ENCODE results near the gene C17orf107. TPM values are rescaled to one million over a fixed set of nuclear protein-coding genes. Genes with fewer than 3 reads are reported as not detected.

The C17orf107 gene
- total and polyA plus RNA-seq, 2 donors (not counting 1 experiment from before 2014, with no cell fraction given), result 3.9 to 4.6 TPM

DNA sequence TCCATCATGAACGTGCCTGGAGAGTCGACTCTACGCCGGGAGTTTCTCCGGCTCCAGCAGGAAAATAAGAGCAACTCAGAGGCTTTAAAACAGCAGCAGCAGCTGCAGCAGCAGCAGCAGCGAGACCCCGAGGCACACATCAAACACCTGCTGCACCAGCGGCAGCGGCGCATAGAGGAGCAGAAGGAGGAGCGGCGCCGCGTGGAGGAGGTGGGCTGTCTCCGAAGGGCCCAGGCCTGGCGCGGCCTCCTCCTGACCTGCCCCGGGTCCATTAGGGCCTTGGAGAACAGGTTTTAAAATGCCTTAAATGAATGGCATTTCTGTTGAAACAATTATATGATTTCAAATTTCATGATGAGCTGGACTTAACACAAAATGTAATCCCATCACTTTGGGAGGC, 11.8 kb upstream of the C17orf107 start:
- H3K27ac Mint-ChIP-seq, result no peak overlapping the region
- Histone ChIP-seq H3K4me3 (ENCODE audit: control extremely low read depth in 1 of 5, extremely low read depth in 1 of 5, insufficient read depth in 1 of 5, low read depth in 2 of 5, low read length in 4 of 5) (no peak overlapping the region), H2AFZ (ENCODE audit: insufficient read depth, low read depth, low read length, poor library complexity, severe bottlenecking) (no peak overlapping the region), H3K4me1 (ENCODE audit: control insufficient read depth in 2 of 2, insufficient read depth in 2 of 2, low read length in 2 of 2) (peaks cover 0 to 3% of the 10 kb centered on the region in 2 donors), H3K4me2 (replicated peaks; ENCODE audit: low read depth, low read length, poor library complexity, severe bottlenecking) (no peak overlapping the region), H4K20me1 (ENCODE audit: control insufficient read depth, insufficient read depth, low read length, poor library complexity, severe bottlenecking) (peaks cover 17% of the 10 kb centered on the region), H3K27me3 (replicated peaks in 1 of 4; ENCODE audit: control extremely low read depth in 1 of 4, control insufficient read depth in 3 of 4, insufficient read depth in 4 of 4, low read length in 3 of 4) (no peaks in the 10 kb centered on the region), H3K79me2 (ENCODE audit: control insufficient read depth, insufficient read depth, low read length) (no peaks in the 10 kb centered on the region), H3K27ac (ENCODE audit: low read length in 2 of 2) (no peak overlapping the region), H3K36me3 (replicated peaks in 1 of 2; ENCODE audit: control extremely low read depth in 1 of 2, control insufficient read depth in 1 of 2, extremely low read depth in 1 of 2, insufficient read depth in 2 of 2, low read length in 1 of 2) (peaks cover 0 to 61% of the 10 kb centered on the region in 2 experiments), H3K9ac (ENCODE audit: low read length) (no peak overlapping the region), H3K9me3 (ENCODE audit: control extremely low read depth in 1 of 3, control insufficient read depth in 2 of 3, insufficient read depth in 1 of 3, low read length in 2 of 3) (no peaks in the 10 kb centered on the region)
- no peak for ATAC-seq (ENCODE audit: low read depth)
- ChIA-PET POLR2A (no interaction called here), CTCF (interaction anchor here (0.8 to 4.7 kb wide), 9 partner anchors 11 to 320 kb away, joined by 3 to 33 read pairs (median 3); partner anchors contain the start of genes ARRB2 and C17orf107)
- H3K27me3 Mint-ChIP-seq, result no peaks in the 10 kb centered on the region
- no peaks in the 10 kb centered on the region for H3K9me3 Mint-ChIP-seq (ENCODE audit: insufficient read depth)
- 95% methylated on average over 15 of the region's 18 CpGs for WGBS (ENCODE audit: insufficient coverage)
- H3K4me3 Mint-ChIP-seq, result no peak overlapping the region
- intact Hi-C loops (cut with micrococcal nuclease), result no loop called here
- peaks cover 4% of the 10 kb centered on the region for H3K4me1 Mint-ChIP-seq
- DNase-seq, result no peak
- TF ChIP-seq, protein P1, sequence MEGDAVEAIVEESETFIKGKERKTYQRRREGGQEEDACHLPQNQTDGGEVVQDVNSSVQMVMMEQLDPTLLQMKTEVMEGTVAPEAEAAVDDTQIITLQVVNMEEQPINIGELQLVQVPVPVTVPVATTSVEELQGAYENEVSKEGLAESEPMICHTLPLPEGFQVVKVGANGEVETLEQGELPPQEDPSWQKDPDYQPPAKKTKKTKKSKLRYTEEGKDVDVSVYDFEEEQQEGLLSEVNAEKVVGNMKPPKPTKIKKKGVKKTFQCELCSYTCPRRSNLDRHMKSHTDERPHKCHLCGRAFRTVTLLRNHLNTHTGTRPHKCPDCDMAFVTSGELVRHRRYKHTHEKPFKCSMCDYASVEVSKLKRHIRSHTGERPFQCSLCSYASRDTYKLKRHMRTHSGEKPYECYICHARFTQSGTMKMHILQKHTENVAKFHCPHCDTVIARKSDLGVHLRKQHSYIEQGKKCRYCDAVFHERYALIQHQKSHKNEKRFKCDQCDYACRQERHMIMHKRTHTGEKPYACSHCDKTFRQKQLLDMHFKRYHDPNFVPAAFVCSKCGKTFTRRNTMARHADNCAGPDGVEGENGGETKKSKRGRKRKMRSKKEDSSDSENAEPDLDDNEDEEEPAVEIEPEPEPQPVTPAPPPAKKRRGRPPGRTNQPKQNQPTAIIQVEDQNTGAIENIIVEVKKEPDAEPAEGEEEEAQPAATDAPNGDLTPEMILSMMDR (IDR thresholded peaks at IDR 0.05), result no peak
- no peak for TF ChIP-seq EZH2 (IDR thresholded peaks at IDR 0.05; ENCODE audit: borderline replicate concordance, insufficient read depth, low read depth, low read length, poor library complexity, severe bottlenecking)

DNA sequence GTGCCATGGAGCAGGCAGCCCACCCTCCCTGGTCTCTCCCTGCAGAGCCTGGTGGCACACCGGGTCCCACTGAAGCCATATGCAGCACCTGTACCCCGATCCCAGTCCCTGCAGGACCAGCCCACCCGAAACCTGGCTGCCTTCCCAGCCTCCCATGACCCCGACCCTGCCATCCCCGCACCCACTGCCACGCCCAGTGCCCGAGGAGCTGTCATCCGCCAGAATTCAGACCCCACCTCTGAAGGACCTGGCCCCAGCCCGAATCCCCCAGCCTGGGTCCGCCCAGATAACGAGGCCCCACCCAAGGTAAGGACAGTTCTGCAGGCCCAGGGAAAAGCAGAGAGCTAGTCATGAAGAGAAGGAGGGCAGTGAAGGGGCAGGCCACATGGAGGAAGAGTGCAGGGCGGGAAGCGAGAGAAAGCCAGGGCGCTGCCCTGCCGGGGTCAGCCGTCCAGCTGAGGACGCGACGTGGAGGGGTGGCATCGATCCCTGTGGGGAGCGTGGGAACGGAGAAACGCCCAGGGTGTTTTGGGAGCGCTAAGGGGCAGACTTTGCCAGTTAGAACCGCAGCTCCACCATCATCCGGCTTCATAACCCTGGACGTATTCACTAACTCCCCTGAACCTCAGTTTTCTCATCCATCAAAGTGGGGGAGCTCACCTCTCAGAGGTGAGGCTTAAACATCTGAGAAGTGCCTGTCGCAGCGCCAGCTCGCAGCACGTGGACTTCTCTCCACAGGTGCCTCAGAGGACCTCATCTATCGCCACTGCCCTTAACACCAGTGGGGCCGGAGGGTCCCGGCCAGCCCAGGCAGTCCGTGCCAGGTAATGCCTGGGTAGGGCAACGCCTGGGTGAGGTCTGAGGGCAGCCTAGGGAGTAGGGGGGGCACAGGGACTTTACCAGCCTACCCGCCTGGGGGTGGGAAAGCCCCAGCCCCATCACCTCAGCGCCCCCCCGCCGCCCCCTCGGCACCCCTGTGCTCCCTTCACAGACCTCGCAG, 7.6 kb upstream of the C17orf107 start:
- H3K4me2 ChIP-seq (replicated peaks; ENCODE audit: low read depth, low read length, poor library complexity, severe bottlenecking), result no peak overlapping the region
- no peaks in the 10 kb centered on the region for H3K27me3 Mint-ChIP-seq
- no peak for TF ChIP-seq EZH2 (IDR thresholded peaks at IDR 0.05; ENCODE audit: borderline replicate concordance, insufficient read depth, low read depth, low read length, poor library complexity, severe bottlenecking)
- TF ChIP-seq, protein P1 (IDR thresholded peaks at IDR 0.05), result no peak
- no peak for DNase-seq
- CTCF ChIA-PET, result interaction anchor here (0.6 to 4.7 kb wide), 5 partner anchors 11 to 324 kb away, joined by 3 to 33 read pairs (median 3); partner anchors contain the start of genes ARRB2 and CHRNE
- peaks cover 4% of the 10 kb centered on the region for H3K4me1 Mint-ChIP-seq
- no peak overlapping the region for H3K9ac ChIP-seq (ENCODE audit: low read length)
- no peak for ATAC-seq (ENCODE audit: low read depth)
- intact Hi-C loops (cut with micrococcal nuclease), result no loop called here
- H3K79me2 ChIP-seq (ENCODE audit: control insufficient read depth, insufficient read depth, low read length), result no peaks in the 10 kb centered on the region
- H4K20me1 ChIP-seq (ENCODE audit: control insufficient read depth, insufficient read depth, low read length, poor library complexity, severe bottlenecking), result peaks cover 21% of the 10 kb centered on the region
- H3K4me3 ChIP-seq (ENCODE audit: control extremely low read depth in 1 of 5, extremely low read depth in 1 of 5, insufficient read depth in 1 of 5, low read depth in 2 of 5, low read length in 4 of 5), result no peak overlapping the region
- H3K36me3 ChIP-seq (replicated peaks in 1 of 2; ENCODE audit: control extremely low read depth in 1 of 2, control insufficient read depth in 1 of 2, extremely low read depth in 1 of 2, insufficient read depth in 2 of 2, low read length in 1 of 2), result peaks cover 0 to 77% of the 10 kb centered on the region in 2 experiments
- POLR2A ChIA-PET, result no interaction called here
- H3K27me3 ChIP-seq (replicated peaks in 1 of 4; ENCODE audit: control extremely low read depth in 1 of 4, control insufficient read depth in 3 of 4, insufficient read depth in 4 of 4, low read length in 3 of 4), result no peaks in the 10 kb centered on the region
- peaks cover 0 to 3% of the 10 kb centered on the region in 2 donors for H3K4me1 ChIP-seq (ENCODE audit: control insufficient read depth in 2 of 2, insufficient read depth in 2 of 2, low read length in 2 of 2)
- H3K27ac Mint-ChIP-seq, result no peak overlapping the region
- H3K9me3 ChIP-seq (ENCODE audit: control extremely low read depth in 1 of 3, control insufficient read depth in 2 of 3, insufficient read depth in 1 of 3, low read length in 2 of 3), result no peaks in the 10 kb centered on the region
- no peak overlapping the region for H3K4me3 Mint-ChIP-seq
- WGBS (ENCODE audit: insufficient coverage), result 92% methylated on average over 40 of the region's 42 CpGs
- H3K9me3 Mint-ChIP-seq (ENCODE audit: insufficient read depth), result no peaks in the 10 kb centered on the region
- no peak overlapping the region for H3K27ac ChIP-seq (ENCODE audit: low read length in 2 of 2)
- H2AFZ ChIP-seq (ENCODE audit: insufficient read depth, low read depth, low read length, poor library complexity, severe bottlenecking), result no peak overlapping the region
